Measurements from ENCODE around the gene KIR3DL1. TPM values are rescaled to one million over a fixed set of nuclear protein-coding genes. Genes with fewer than 3 reads are reported as not detected.
"Not testable (repeated sequence)": the region's sequence is repeated elsewhere in the genome, so short reads cannot be mapped to it uniquely, and the experiment has no call there.

KIR3DL1 gene
- total RNA-seq (not detected), polyA plus RNA-seq (under 1 TPM in 1 of 2 donors, not detected in 1; 0.16 TPM)

- POLR2A ChIA-PET (ENCODE audit: partially characterized antibody); intact Hi-C loops (cut with micrococcal nuclease); H3K27ac Mint-ChIP-seq; CTCF ChIA-PET (ENCODE audit: partially characterized antibody); H3K27me3 ChIP-seq (ENCODE audit: insufficient read depth, low read length); DNase-seq; H3K4me3 Mint-ChIP-seq; H3K36me3 Mint-ChIP-seq; H3K4me1 Mint-ChIP-seq; H3K27ac ChIP-seq (ENCODE audit: low read depth, low read length); H3K9me3 ChIP-seq (ENCODE audit: control insufficient read depth in 1 of 2, low read length in 2 of 2); H3K4me1 ChIP-seq (ENCODE audit: insufficient read depth, low read length); H3K36me3 ChIP-seq (ENCODE audit: insufficient read depth, low read length); H3K4me3 ChIP-seq (ENCODE audit: low read length in 2 of 2): not testable (repeated sequence)
- Mint-ChIP-seq H3K9me3 (peaks cover 4 to 26% (median 10%) of the 10 kb centered on the region in 8 donors), H3K27me3 (peaks cover 3 to 16% of the 10 kb centered on the region in 2 donors)
Observed at GRCh38 chr19:54816251-54816650, at the start of gene KIR3DL1. Gene KIR3DL1 (plus strand): TSS chr19:54816468.

GRCh38 chr19:54769646-54770045 is 46.6 kb upstream of the KIR3DL1 start, which contains the start of gene KIR2DL1:
Gene KIR2DL1 (plus strand): TSS chr19:54769793. CDS start chr19:54769851, 58 bp downstream.
- Mint-ChIP-seq H3K4me3 (peak within 1 kb of the TSS in 1 of 8 donors; percentile 0), H3K27me3 (peaks cover 5 to 15% of the 10 kb centered on the region in 2 donors), H3K9me3 (peaks cover 0 to 17% (median 1%) of the 10 kb centered on the region in 8 donors)
- H3K27ac Mint-ChIP-seq; H3K36me3 ChIP-seq (ENCODE audit: insufficient read depth, low read length); H3K4me1 ChIP-seq (ENCODE audit: insufficient read depth, low read length); POLR2A ChIA-PET (ENCODE audit: partially characterized antibody); H3K27ac ChIP-seq (ENCODE audit: low read depth, low read length); intact Hi-C loops (cut with micrococcal nuclease); DNase-seq; H3K36me3 Mint-ChIP-seq; H3K9me3 ChIP-seq (ENCODE audit: control insufficient read depth in 1 of 2, low read length in 2 of 2); H3K27me3 ChIP-seq (ENCODE audit: insufficient read depth, low read length); H3K4me3 ChIP-seq (ENCODE audit: low read length in 2 of 2); CTCF ChIA-PET (ENCODE audit: partially characterized antibody); H3K4me1 Mint-ChIP-seq: not testable (repeated sequence)

GRCh38 chr19:54770511-54770910 is 45.8 kb upstream of the KIR3DL1 start:
- POLR2A ChIA-PET (ENCODE audit: partially characterized antibody); H3K4me3 Mint-ChIP-seq; H3K27ac Mint-ChIP-seq; H3K4me1 ChIP-seq (ENCODE audit: insufficient read depth, low read length); H3K4me1 Mint-ChIP-seq; H3K36me3 Mint-ChIP-seq; H3K36me3 ChIP-seq (ENCODE audit: insufficient read depth, low read length); CTCF ChIA-PET (ENCODE audit: partially characterized antibody); H3K27me3 ChIP-seq (ENCODE audit: insufficient read depth, low read length); intact Hi-C loops (cut with micrococcal nuclease); H3K9me3 ChIP-seq (ENCODE audit: control insufficient read depth in 1 of 2, low read length in 2 of 2); H3K4me3 ChIP-seq (ENCODE audit: low read length in 2 of 2); DNase-seq; H3K27ac ChIP-seq (ENCODE audit: low read depth, low read length): not testable (repeated sequence)
- H3K9me3 Mint-ChIP-seq: peaks cover 0 to 12% (median 0%) of the 10 kb centered on the region in 8 donors
- peaks cover 7 to 15% of the 10 kb centered on the region in 2 donors for H3K27me3 Mint-ChIP-seq

- POLR2A ChIA-PET (ENCODE audit: partially characterized antibody): not testable (repeated sequence)
Observed at GRCh38 chr19:54771018-54771960, 45.0 kb upstream of the KIR3DL1 start.

GRCh38 chr19:54772666-54773065 is 43.6 kb upstream of the KIR3DL1 start:
- H3K9me3 ChIP-seq (ENCODE audit: control insufficient read depth in 1 of 2, low read length in 2 of 2); H3K36me3 ChIP-seq (ENCODE audit: insufficient read depth, low read length); intact Hi-C loops (cut with micrococcal nuclease); CTCF ChIA-PET (ENCODE audit: partially characterized antibody); H3K4me3 ChIP-seq (ENCODE audit: low read length in 2 of 2); H3K4me1 Mint-ChIP-seq; H3K27ac Mint-ChIP-seq; H3K27me3 ChIP-seq (ENCODE audit: insufficient read depth, low read length); H3K4me1 ChIP-seq (ENCODE audit: insufficient read depth, low read length); H3K27ac ChIP-seq (ENCODE audit: low read depth, low read length); H3K9me3 Mint-ChIP-seq; POLR2A ChIA-PET (ENCODE audit: partially characterized antibody); H3K36me3 Mint-ChIP-seq; H3K4me3 Mint-ChIP-seq; DNase-seq: not testable (repeated sequence)
- H3K27me3 Mint-ChIP-seq: peaks cover 8 to 13% of the 10 kb centered on the region in 2 donors

More at GRCh38 chr19:54771018-54771960, 45.0 kb upstream of the KIR3DL1 start:
- H3K9me3 Mint-ChIP-seq; DNase-seq; H3K27ac ChIP-seq (ENCODE audit: low read depth, low read length); H3K36me3 ChIP-seq (ENCODE audit: insufficient read depth, low read length); H3K4me1 Mint-ChIP-seq; H3K27me3 ChIP-seq (ENCODE audit: insufficient read depth, low read length); H3K9me3 ChIP-seq (ENCODE audit: control insufficient read depth in 1 of 2, low read length in 2 of 2); H3K4me3 ChIP-seq (ENCODE audit: low read length in 2 of 2); H3K4me1 ChIP-seq (ENCODE audit: insufficient read depth, low read length); CTCF ChIA-PET (ENCODE audit: partially characterized antibody); intact Hi-C loops (cut with micrococcal nuclease); H3K36me3 Mint-ChIP-seq; H3K27ac Mint-ChIP-seq; H3K4me3 Mint-ChIP-seq: not testable (repeated sequence)
- peaks cover 8 to 13% of the 10 kb centered on the region in 2 donors for H3K27me3 Mint-ChIP-seq

- H3K27me3 Mint-ChIP-seq: peaks cover 9 to 10% of the 10 kb centered on the region in 2 donors
- H3K27me3 ChIP-seq (ENCODE audit: insufficient read depth, low read length); DNase-seq; H3K27ac Mint-ChIP-seq; H3K4me1 Mint-ChIP-seq; H3K9me3 Mint-ChIP-seq; POLR2A ChIA-PET (ENCODE audit: partially characterized antibody); H3K4me1 ChIP-seq (ENCODE audit: insufficient read depth, low read length); H3K27ac ChIP-seq (ENCODE audit: low read depth, low read length); H3K36me3 Mint-ChIP-seq; H3K9me3 ChIP-seq (ENCODE audit: control insufficient read depth in 1 of 2, low read length in 2 of 2); H3K4me3 Mint-ChIP-seq; H3K36me3 ChIP-seq (ENCODE audit: insufficient read depth, low read length); H3K4me3 ChIP-seq (ENCODE audit: low read length in 2 of 2); intact Hi-C loops (cut with micrococcal nuclease): not testable (repeated sequence)
- CTCF ChIA-PET (ENCODE audit: partially characterized antibody): interaction anchor here (1.4 kb wide), 1 partner anchor 21 kb away, joined by 3 read pairs; no protein-coding TSS in a partner anchor
Observed at GRCh38 chr19:54775095-54775815, 41.0 kb upstream of the KIR3DL1 start.

- H3K9me3 Mint-ChIP-seq; DNase-seq; H3K36me3 ChIP-seq (ENCODE audit: insufficient read depth, low read length); H3K27ac Mint-ChIP-seq; POLR2A ChIA-PET (ENCODE audit: partially characterized antibody); H3K4me1 ChIP-seq (ENCODE audit: insufficient read depth, low read length); H3K27ac ChIP-seq (ENCODE audit: low read depth, low read length); H3K4me3 ChIP-seq (ENCODE audit: low read length in 2 of 2); H3K27me3 ChIP-seq (ENCODE audit: insufficient read depth, low read length); H3K4me1 Mint-ChIP-seq; H3K4me3 Mint-ChIP-seq; intact Hi-C loops (cut with micrococcal nuclease); H3K9me3 ChIP-seq (ENCODE audit: control insufficient read depth in 1 of 2, low read length in 2 of 2); H3K36me3 Mint-ChIP-seq: not testable (repeated sequence)
- peaks cover 8 to 10% of the 10 kb centered on the region in 2 donors for H3K27me3 Mint-ChIP-seq
- CTCF ChIA-PET (ENCODE audit: partially characterized antibody): interaction anchor here (1.4 kb wide), 1 partner anchor 20 kb away, joined by 3 read pairs; no protein-coding TSS in a partner anchor
Observed at GRCh38 chr19:54775830-54776229, 40.4 kb upstream of the KIR3DL1 start.
